RPMI8226 (cell line): ENCODE data around the gene C1QL4.
"Not testable (repeated sequence)": the region's sequence is repeated elsewhere in the genome, so short reads cannot be mapped to it uniquely, and the experiment has no call there.

ENCODE experiments used
- DNase-seq: peaks from one replicate; pipeline ENCODE4 v3.0.0-alpha.2; 2015

C1QL4 gene

GRCh38 chr12:49347311-49348193 lies 10.6 kb upstream of the C1QL4 start:
- DNase-seq: peak; percentile 77

DNA sequence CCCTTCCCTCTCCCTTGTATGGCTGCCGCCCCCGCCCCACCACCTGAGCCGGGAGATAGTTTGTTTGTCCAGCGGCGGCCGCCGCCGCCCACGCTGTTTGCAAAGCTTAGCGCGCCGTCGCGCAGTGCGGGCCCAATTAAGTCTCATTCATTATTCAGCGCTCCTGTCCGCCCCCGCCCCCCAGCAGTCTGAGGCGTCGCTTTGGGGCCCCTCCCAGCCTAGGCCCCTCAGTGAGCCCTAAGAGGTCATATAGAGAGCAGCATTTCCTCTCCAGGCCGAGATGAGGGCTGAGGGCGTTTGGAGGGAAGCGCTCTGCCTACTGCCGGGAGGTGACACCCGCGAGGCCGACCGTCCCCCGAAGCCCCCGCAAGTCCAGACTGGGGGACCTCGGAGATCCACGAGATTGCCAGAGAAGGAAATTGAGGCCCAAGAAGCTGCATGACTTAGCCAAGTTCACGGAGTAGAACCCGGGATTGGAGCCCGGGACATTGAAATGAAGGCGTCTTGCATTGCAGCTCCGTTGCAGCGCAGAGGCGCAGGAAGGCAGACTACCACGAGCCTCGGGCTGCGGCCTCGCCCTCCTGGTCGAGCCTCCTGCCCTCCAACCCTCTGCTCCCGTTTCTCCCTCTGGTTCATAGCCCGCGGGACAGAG lies 9.8 kb upstream of the C1QL4 start, which contains the start of gene DNAJC22:
Gene DNAJC22 (plus strand): TSS at position 230 of the 652 bp plus-strand sequence. CDS start 1,985 bp downstream, outside the sequence.
- peak; percentile 37 for DNase-seq

GRCh38 chr12:49345825-49346658 lies 9.1 kb upstream of the C1QL4 start:
- no peak for DNase-seq

GRCh38 chr12:49345051-49345824 lies 8.2 kb upstream of the C1QL4 start:
- peak; percentile 39 for DNase-seq

DNA sequence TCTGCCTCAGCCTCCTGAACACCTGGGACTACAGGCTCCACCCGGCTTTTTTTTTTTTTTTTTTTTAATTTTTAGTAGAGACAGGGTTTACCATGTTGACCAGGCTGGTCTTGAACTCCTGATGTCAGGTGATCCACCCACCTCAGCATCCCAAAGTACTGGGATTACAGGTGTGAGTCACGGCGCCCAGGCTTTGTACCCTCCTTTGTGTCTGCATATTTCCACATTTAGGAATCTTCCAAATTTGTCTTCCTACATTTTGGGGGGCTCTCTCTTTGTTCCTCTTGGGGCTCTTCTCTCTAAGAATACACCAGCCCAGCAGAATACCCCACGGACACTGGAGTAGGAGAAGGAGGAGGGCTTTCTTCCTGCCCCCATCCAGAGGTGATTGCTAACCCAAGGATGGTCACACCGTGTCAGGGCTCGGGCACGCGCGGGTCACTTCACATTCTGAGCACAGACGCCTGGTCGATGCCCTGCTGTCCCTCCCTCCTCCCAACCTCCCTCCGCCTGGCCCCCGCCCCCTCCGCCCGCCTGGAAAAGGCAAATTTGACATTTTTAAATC lies 7.6 kb upstream of the C1QL4 start:
- no peak for DNase-seq

GRCh38 chr12:49342914-49343731 lies 6.1 kb upstream of the C1QL4 start:
- no peak for DNase-seq

GRCh38 chr12:49342066-49342913 lies 5.3 kb upstream of the C1QL4 start:
- DNase-seq: peak; percentile 86

DNA sequence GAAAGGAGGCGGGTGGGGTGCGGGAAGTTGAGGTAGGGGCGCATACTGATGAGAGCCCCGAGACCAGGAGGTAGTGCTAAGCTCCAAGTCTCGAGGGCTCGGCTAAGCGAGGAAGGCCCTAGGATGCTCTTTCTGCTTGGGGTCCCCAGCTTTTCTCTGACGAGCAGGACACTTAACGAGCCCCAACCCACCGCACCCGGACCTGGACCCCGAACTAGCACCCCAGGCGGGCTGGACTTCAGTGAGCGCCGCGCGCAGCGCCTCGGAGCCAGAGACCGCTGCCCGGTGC lies 4.7 kb upstream of the C1QL4 start:
- no peak for DNase-seq

GRCh38 chr12:49340971-49341776 lies 4.2 kb upstream of the C1QL4 start:
- no peak for DNase-seq

DNA sequence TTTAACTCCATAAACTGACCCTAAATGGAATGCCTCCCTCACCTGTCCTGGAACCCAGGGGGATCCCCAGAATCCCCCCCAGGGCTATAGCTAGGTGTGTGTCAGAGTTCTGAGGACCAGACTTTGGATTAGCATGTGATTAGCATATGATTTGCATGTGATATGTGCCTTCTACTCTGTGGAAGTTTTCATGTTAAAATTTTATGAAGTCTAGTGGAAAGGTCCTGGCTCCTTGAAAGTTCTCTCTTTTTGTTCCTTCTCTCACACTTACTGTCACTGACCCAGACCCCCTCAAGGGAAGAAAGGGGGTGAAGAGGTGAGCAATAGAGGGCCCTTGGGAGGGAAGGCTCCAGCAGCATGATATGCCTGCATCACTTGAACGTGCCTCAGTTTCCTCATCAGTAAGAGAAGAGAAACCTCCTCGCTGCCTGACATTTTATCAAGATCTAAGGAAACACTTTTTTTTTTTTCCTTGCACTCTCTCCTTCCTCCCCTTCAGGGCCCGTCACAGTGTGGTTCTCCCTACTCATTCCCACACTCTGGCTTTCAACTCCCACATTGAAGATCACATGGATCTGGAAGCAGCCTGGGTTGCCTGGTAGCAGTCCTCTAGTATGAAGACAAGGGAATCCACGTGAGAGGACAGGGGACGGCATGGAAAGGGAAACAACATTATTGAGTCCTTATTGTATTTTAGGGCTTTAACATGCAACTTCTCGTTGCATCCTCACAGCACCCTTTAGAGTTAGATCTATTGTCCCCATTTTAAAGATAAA lies 3.3 kb upstream of the C1QL4 start:
- no peak for DNase-seq

GRCh38 chr12:49339464-49339861 lies 2.5 kb upstream of the C1QL4 start:
- DNase-seq: no peak

- DNase-seq: no peak
Measured at GRCh38 chr12:49338830-49339463, 2.0 kb upstream of the C1QL4 start.

DNA sequence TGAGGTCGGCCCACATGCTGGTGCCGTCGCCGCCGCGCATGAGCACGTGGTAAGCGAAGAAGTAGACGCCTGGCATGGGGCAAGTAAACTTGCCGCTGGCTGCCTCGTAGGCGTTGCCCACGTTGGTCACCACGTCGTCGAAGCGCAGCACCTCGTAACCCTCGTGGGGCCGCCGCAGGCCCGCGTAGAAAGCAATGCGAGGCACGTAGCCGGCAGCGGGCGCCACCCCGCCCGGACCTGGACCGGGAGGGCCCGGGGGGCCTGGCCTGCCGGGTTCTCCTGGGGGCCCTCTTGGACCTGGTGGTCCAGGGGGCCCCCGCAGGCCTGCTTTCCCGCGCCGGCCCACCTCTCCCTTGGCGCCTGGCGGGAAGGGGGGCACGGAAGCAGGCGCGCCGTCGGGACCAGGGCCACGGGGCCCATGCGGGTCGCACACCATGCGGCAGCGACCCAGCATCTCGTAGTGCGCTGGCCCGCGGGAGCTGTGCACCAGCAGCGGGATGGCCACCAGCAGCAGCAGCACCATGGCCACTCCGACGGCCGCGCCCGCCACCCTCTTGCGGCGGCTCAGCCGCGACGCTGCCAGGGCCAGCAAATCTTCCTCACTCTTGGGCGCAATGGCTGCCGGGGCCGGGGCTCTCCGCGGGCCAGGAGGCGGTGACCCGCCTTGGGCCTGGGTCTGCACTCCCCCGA lies 888 bp downstream of the C1QL4 start:
- DNase-seq: no peak

DNA sequence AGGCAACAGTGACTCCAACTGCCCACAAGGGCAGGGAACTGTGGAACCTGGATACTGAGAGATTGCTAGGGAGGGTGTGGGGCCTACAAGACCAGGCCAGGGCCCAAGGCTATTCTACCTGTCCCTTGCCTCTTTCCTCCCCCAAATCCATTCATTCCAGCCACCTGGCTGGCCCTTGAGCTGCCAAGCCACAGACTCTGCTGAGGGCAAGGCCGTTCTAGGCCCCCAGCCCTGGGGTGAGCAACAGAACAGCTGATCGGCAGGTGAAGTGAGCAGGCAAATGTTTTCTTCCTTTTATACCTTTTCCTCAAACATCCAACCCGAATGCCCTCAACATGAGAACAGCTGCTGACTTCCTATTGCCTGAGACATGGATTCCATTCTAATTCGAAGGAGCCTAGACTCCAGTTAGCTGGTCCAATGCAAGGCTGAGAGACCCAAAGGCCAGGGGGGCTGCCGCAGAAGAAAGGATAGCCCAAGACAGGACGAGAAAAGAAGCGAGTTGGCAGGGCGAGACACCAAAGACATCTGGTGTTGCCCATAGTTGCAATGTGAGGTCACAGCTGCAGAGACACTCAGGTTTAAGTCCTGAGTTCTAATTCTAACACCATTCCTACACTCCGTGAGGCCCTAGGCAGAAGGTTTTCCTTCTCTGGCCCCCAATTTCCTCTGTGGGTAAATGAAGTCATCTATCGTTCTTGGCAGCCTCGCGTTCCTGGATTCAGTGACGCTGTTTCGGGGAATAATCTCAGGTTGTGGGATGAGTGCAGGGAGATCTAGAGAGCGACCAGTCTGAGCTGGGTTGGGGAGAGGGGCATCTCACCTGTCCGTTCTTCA lies 1.7 kb downstream of the C1QL4 start:
- DNase-seq: no peak

DNA sequence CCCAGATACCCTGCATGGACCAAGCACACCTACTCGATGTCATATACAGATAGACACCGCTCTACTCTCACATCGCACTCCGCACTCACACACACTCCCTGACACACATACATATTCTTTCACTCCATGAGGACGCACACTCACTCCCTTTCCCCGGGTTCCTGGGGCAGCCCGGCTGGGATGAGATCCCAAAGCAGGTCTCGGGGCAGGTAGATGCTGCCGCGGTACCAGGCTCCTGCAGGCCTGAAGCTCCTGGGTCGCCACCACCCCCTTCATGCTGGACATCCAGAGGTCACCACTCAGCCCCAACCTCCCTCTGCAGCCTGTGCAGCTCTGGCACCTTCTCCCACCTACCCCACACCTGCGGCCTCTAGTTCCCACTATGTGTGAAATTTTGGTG lies 2.3 kb downstream of the C1QL4 start:
- no peak for DNase-seq

- DNase-seq: no peak
Measured at GRCh38 chr12:49334226-49334625, 2.8 kb downstream of the C1QL4 start.

DNA sequence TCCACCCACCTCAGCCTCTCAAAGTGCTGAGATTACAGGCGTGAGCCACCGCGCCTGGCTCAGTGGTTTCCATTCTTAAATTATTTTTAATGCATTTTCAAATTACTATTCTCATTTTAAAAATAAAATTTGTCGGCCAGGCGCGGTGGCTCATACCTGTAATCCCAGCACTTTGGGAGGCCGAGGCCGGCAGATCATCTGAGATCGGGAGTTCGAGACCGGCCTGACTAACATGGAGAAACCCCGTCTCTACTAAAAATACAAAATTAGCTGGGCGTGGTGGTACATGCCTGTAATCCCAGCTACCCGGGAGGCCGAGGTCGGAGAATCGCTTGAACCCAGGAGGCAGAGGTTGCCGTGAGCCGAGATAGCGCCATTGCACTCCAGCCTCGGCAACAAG lies 3.2 kb downstream of the C1QL4 start:
- DNase-seq: not testable (repeated sequence)
